Frontal cortex (tissue), 4 donors: Measurements from ENCODE around the gene TGDS. TPM values are rescaled to one million over a fixed set of nuclear protein-coding genes. Genes with fewer than 3 reads are reported as not detected.

Experiments used
- DNase-seq, 2 donors: peaks; one replicate each; pipeline ENCODE4 v3.0.0; 2012; ENCODE audit warnings: low spot score in 2 of 2
- FAIRE-seq: peaks from 2 replicates; lab custom pipeline; 2012; peaks lifted over from hg19 to GRCh38; lab: Jason Lieb, UNC
- total RNA-seq: library from RNA; depleted of rRNA; stranded (reverse); fragments of >200 nt; gene quantifications from one replicate; pipeline ENCODE4 v1.2.3, GENCODE V29; 2014
- donor health status: control.
- donor health status: control.
- donor health status: control.

The TGDS gene
- total RNA-seq, 1 donor from 2014 or later = 6.9 TPM

DNA sequence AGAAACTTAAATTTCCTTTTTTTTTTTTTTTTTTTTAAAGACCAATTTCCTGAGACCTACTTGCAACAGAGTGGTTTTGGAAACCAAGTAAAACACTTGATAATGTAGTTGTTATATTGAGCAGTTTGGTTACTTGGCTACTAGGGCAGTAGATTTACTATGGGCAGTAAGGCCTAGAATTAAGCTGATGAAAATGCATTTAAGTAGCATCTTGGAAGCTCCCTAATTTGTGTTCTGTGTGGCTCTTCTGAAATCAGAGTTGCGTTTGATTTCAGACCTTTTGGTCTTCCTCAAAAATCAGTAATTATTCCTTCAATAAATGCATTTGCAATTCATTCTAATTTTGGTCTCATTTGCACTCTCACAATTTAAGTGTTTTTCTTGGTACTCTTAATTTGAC, 6.5 kb upstream of the TGDS start:
- DNase-seq (no peak), FAIRE-seq (no peak)

DNA sequence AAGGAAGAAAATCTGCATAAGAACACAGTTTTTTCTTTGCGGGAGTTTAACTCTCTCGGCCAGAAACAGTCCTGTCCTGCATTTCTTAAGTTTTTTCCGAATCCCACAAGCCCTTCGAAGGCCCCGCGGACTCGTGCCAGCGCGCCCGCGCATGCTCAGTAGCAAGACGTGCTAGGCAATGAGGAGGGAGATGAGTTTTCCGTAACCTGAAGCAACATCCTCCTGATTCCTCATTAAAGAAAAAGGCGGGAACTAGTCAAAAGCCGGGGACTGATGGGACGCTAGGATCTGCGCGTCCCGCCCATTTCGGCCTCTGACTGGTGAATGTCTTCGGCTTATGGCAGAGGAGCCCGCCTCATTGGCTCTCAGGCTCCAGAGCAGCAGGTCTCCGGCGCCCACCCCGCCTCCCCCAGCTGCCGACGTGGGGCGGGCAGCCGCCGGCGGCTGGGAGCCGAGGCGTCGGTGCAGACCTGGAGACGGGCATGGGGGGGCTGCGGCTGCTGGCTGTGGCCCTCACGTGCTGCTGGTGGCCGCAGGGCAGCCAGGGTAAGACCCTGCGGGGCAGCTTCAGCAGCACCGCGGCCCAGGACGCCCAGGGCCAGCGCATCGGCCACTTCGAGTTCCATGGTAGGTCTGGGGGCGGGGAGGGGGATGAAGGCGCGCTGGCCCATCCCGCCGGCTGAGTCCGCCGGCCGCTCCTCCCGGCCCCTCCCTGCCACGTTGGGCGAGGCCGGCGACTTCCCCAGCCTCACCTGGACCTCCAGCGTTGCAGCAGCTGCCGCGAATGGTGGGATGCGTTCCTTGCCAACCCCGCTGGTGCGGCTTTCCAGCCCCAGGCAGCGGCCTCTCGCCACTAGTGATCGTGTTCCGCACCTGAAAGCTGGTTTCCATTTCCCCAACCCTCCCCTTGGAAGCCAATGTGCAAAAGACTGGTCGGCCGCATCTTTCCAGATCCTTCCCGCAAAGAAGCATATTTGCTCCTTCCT, 5.8 kb upstream of the TGDS start, which contains the start of gene GPR180:
GPR180 (plus strand) TSS at position 412 of the 986 bp plus-strand sequence; CDS start at position 483, 71 bp downstream.
- DNase-seq (peak; percentile 92 to 95), FAIRE-seq (no peak)

DNA sequence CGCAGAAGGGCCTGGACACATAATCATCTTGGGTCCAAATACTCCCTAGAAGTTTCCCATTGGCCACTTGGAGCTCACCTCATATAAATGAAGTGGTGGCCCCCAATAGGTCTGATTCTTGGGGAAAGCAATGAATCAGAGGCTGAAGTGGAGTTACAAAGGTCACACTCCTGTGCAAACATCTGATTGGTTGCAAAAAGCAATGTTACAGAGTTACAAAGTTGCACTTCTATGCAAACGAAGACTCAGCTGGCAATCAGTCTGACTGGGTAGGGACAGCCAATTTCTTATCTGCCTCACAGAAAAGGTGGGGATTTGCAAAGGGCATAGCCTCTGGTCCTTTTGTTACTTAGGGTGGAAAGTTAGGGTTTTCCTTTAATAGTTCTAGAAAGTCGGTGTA, 3.9 kb upstream of the TGDS start:
- FAIRE-seq (no peak), DNase-seq (no peak)

DNA sequence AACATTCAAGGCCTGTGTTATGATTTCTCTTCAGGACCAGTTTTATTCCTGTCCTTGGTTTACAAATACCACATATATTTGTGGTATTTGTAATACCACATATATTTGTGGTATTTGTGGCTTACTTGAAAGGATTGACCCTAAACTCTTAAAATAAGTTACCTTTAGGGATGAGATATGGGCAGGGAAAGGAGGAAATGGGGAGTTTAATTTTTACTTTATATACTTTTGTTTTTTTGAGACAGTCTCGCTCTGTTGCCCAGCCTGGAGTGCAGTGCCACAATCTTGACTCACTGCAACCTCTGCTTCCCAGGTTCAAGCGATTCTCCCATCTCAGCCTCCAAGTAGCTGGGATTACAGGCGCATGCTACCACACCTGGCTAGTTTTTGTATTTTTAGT, 2.3 kb upstream of the TGDS start:
- DNase-seq (no peak), FAIRE-seq (no peak)

DNA sequence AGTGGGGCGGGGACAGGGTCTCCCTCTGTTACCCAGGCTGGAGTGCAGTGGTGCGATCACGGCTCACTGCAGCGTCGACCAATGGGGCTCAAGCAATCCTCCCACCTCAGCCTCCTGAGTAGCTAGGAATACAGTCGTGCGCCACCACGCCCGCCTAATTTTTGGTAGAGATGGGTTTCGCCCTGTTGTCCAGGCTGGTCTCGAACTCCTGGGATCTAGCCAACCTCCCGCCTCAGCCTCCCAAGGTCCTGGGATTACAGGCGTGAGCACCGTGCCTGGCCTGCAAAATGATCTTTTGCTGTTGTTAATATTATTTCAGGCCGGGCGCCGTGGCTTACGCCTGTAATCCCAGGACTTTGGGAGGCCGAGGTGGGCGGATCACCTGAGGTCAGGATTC, 621 bp upstream of the TGDS start:
- DNase-seq (no peak), FAIRE-seq (no peak)

DNA sequence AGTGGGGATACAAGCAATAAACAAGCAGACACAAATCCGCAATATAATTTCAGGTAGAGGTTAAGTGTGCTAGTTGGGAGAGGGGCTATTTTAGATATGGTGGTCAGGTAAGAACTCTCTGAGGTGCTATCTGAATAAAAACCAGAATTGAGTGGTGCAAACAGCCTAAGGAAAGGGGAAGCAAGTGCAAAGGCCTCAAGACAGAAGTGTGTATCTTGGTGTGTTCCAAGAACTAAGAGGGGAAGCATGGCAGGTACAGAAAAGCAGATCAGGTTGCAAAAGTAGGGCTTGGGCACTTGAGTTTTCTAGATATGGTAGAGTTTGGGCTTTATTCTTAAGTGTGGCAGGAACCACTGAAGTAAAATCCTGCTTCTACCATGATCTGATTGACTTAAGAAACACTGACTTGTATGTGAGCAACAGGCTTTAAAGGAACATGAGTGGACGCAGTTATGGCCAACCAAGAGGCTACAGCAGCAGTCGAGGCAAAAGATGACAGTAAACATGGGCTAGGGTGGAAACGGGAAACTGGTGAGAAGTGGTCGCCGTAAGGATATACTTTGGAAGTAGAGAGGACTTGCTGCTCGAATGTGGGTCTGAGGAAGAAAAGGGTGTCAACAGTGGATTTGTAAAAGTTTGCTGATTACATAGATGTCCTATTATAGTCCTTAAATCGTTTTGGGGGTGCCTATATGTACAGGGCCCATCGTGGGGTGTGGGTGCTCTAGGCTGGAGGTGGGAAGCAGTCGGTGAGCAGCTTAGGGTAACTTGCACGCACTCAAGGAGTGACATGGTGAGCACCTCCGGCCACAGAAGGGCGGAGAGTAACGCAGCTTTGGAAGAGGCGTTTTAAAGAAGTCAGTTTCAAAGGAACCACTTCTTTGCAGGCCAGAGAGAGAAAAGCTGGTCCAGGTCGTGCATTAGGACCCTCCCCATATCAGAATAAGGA, 677 bp downstream of the TGDS start:
- DNase-seq = no peak
- FAIRE-seq = no peak

DNA sequence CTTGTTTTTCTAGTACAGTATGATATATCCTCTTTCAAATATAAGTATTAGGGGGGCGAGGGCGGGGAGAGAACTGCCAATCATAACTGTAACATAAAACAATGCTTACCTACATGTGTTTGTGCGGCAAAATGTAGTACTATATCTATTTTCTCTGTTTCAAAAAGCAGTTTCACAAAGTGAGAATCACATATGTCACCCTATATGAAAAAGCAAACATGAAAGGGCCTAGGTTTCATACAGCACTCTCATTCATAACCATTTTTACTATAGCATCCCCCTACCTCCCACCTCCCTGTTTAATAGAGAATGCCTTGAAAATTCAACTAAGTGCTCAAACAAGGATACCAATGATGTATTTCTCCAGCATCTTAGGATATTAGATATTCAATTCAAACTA, 5.2 kb downstream of the TGDS start:
- FAIRE-seq = no peak

DNA sequence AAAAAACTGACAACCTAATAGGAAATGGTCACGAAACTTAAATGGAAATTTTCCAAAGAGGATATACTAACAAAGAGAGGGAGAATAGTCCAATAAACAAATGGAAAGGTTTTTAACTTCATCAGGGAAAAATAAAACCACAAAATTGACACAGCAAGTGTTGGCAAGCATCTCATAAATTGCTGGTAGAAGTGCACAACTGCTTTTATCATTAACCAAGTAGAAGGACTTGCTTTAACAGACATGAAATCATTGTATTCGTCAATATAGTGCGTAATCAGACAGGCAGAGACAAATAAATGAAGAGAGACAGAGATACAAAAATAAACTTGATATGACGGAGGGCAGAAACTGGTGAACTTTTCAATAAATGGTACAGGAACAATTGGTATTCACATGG, 7.4 kb downstream of the TGDS start:
- no peak for DNase-seq
- no peak for FAIRE-seq

More for the DNA sequence above, 5.2 kb downstream of the TGDS start:
- DNase-seq = no peak

DNA sequence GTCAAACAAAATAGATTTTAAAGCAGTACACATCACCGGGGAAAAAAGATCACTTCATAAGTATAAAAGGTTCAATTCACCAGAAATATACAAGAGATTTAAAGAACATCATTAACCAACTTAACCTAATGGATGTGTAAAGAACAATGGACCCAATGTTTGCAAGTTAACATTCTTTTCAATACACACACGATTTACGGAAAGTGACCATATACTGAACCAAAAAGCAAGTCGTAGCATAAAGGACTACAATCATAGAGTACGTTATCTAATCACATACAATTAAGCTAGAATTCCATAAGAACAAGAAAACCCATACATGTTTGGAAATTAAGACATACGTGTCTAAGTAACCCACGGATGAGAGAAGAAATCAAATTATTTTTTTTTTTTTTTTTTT, 9.6 kb downstream of the TGDS start:
- FAIRE-seq (no peak), DNase-seq (no peak)

DNA sequence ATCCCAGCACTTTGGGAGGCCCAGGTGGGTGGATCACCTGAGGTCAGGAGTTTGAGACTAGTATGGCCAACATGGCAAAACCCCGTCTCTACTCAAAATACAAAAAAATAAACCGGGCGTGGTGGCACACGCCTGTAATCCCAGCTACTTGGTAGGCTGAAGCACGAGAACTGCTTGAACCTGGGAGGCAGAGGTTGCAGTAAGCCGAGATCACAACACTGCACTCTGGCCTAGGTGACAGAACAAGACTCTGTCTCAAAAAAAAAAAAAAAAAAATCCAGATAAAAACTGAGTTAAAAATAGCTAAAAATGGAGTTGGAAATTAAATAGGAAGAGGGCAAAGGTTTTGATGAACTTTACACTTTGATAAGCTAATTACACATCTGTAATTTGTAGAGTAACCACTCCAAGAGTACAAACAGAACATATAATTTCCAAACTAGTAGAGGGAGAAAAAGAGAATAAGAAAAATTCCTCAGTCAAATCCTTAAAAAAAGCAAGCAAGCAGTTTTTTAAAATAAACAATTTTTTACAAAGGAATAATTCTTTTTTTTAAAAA, 10.3 kb downstream of the TGDS start:
- FAIRE-seq = no peak

DNA sequence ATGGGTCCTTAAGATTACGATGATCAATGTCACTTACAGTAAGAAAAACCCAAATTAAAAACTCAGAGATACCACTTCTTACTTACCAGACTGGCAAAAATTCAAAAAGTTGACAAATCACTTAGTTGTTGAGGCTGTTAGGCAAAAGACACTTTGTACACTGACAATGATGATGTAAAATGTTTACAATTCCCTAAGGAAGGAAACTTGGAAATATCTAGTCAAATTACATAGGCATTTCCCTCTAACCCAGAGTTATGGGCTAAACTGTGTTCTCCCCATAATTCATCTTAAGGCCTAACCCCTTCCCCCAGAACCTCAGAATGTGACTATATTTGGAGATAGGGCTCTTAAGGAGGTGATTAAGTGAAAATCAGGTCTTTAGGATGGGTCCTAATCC, 12.0 kb downstream of the TGDS start:
- DNase-seq = no peak

More for the DNA sequence above, 10.3 kb downstream of the TGDS start:
- no peak for DNase-seq

DNA sequence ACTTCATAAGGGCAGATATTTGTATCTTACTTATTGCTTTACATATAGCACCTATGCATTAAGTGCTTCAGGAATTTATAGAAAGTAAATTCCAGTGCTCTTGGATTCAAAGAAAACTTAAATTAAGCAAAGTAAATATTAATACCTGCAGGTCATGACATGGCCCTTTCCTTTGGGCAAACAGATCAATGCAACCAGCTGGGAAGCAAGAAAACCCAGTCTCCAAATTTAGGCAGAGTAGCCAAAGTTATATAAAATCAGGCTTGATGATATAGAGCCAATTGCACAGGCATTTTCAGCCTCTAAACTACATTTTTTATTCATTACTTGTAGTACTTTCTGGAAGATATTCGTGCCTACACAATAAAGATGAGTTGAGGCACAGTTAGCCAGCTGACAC, 16.9 kb downstream of the TGDS start:
- FAIRE-seq = no peak
- DNase-seq = no peak

More for the DNA sequence above, 12.0 kb downstream of the TGDS start:
- no peak for FAIRE-seq

DNA sequence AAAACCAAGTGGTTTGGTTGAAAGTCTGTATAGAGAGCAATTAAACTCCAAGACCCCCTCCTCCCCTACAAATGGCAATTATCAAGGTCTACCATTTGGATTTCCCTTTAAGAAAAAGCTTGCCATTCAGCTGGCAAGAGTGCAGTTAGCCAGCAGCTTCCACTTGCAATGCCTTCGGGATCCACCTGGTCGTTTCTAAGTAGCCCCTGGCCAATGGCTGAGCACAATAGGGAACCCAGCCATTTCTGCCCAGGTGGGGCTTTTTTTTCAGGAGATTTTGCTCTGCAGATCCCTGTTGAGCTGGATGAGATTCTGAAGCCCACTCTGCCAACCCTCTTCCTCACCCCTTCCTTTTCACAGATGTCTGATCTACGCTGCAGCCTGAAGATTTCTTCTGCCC, 26.3 kb downstream of the TGDS start:
- no peak for FAIRE-seq

DNA sequence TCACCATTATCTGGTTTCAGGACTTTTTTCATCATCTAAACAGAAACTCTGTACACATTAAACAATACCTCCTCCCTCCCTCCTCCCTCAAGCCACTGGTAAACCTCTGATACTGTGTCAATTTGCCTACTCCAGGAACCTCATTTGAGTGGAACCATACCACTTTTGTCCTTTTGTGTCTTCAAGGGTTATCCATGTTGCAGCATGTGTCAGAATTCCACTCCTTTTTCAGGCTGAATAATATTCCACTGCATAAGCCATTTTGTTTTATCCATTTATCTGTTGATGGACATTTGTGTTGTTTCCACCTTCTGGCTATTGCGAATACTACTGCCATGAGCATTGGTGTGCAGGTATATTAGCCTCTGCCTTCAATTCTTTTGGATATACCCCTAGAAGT, 27.5 kb downstream of the TGDS start:
- FAIRE-seq (no peak), DNase-seq (no peak)

More for the DNA sequence above, 26.3 kb downstream of the TGDS start:
- DNase-seq = no peak

DNA sequence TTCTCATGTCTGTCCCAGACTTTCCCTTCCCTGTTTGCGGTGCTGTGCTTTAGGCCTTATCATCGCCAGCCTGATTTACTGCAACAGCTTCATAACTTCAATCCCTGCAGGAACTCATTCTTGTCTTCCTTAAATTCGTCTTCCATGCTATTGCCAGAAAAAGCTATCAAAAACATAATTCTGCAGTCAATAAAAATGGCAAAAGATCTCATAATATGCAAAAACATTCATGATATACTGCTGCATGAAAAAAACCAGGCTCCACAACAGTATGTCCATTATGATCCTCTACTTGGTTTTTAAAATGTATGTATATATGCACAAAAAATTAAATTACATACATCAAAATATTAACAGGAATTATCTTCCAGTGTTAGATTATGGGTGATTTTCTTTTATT, 28.4 kb downstream of the TGDS start:
- FAIRE-seq (no peak), DNase-seq (no peak)

DNA sequence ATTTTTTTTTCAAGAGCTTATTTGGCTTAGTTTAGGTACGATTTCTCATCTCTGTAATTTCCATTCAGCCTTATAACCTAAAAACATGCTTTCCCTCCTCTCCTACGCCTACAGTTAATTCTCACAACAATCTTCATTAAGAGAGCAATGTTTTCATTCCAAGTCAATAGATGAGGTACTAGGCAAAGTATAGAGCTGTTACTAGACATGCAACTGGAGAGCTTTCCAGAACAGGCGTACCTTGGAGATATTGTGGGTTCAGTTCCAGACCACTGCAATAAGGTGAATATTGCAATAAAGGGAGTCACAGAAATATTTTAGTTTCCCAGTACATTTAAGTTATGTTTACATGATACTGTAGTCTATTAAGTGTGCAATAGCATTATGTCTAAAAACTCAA, 34.8 kb downstream of the TGDS start:
- FAIRE-seq = no peak
- no peak for DNase-seq

DNA sequence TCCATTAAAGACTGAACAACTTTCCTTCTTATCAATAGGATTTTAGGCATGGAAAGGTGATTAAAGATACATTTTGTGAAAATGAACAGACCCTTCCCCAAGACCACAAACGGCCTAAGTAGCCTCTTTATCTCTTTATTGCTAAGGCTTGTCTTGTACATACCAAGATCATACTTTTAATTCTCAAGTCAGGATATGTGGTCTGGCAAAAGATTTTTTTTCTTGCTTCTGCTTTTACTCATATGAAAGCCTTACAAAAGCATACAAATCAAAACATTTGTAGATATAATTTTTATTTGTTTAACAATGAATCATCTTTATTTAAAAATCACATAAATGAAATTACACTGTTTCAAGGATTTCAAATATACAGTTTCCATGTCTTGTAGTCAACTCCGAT, 35.8 kb downstream of the TGDS start:
- no peak for FAIRE-seq
- DNase-seq = no peak

DNA sequence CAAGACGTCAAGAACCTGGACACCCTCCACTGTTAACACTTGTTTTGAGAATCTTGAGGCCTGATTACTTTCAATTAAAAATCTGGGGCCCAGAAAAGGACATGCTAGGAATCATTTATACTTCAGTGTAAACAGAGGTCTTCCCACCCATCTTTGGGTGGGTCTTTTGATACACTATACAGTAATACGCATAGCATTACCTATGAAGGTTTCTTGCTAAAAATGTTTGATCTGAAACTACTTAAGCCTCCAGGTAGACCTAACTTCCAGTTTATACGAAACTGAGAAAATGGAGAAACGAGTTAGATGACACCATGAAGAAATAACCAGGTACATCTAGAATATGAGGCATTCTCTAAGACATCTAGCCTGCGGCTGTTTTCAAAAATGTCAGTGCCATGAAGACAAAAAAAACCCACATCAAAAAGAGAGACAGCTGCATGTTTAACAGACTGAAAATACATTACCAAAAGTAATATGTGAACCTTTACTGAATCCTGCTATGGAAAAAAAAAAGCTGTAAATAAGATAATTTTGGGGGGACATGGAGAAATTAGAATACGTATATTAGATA, 36.6 kb downstream of the TGDS start:
- DNase-seq (no peak), FAIRE-seq (no peak)

DNA sequence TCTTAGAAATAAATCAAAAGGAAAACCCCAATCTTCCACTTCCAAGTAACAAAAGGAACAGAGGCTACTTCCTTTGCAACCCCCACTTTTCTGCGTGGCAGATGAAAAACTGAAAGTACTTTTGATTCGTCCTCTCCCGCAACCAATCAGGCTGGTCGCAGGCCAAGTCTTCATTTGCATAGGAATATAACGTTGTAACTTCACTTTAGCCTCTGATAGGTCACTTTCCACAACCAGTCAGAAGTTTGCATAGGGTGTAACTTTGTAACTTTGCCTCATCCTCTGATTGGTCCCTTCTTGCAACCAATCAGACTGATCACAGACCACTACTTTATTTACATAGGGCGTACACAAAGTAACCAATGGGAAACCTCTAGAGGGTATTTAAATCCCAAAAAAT, 37.2 kb downstream of the TGDS start:
- DNase-seq (no peak), FAIRE-seq (no peak)

DNA sequence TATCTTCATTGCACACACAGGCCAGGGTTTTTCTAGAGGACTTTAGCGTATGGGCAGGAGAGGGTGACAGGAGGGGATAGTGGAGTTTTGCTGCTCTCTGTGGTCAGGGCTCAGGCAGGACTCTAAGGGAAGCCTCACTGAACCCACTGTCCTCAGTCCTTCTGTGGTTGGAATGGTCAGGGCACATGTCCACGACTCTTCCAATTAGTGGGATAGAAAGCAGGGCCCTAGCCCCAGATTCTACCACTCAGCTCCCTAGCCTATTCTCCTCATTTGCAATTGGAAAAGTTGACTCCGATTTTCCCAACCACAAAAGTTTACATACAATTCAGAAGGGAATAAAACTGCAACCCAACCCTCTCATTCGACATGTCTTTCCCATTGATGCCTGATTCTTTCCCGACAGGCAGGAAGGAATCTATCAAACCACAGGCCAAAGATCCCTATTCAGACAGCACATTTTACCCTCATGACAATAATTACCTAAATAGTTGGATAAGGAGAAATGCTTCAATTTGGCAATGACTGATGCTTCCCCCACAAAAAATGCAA, 38.2 kb downstream of the TGDS start:
- DNase-seq (no peak), FAIRE-seq (no peak)
